ENCODE data around the gene LDLRAD4.

The LDLRAD4 gene

DNA sequence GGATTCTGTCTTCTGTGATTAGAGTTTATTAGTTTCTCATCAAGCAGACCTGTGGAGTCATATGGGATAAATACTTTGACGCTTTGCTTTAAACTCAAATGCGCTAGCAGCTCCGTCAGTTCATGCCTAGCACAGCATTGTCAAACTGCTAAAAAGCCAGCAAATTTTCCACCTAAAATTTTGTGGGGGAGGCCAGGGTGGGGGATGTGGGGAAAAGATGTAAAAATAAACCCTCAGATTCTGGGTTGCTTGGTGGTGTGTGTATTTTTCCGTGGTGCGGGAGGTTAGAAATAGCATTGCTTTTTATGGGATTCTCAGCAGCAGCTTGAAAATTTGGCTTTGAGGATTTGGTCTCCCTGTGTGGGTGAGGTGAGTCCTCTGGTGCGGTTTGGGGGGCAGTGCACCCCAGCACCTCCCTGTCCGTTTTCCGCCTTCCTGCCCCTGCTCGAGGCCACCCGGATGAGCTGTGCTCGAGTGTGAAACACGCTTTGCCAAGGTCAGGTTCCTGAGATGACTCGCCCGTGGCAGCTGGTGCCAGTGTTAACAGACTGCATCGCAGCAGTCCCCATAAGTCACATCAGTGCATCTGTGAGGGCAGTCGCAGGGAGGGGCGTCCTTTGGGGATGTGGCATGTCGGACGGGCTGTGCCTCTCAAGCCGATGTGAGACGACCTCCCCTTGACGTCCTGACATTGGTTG is 65.9 kb downstream of the LDLRAD4 start:
- no peak for DNase-seq (ENCODE audit: low read depth, low spot score)

GRCh38 chr18:13285874-13286273 is 67.3 kb downstream of the LDLRAD4 start:
- DNase-seq (ENCODE audit: low read depth, low spot score): no peak

GRCh38 chr18:13286456-13287125 is 68.0 kb downstream of the LDLRAD4 start:
- no peak for DNase-seq (ENCODE audit: low read depth, low spot score)

GRCh38 chr18:13287372-13287771 is 68.8 kb downstream of the LDLRAD4 start:
- no peak for DNase-seq (ENCODE audit: low read depth, low spot score)

GRCh38 chr18:13288509-13289133 is 70.1 kb downstream of the LDLRAD4 start:
- DNase-seq (ENCODE audit: low read depth, low spot score): no peak

GRCh38 chr18:13289481-13290205 is 71.1 kb downstream of the LDLRAD4 start:
- no peak for DNase-seq (ENCODE audit: low read depth, low spot score)

DNA sequence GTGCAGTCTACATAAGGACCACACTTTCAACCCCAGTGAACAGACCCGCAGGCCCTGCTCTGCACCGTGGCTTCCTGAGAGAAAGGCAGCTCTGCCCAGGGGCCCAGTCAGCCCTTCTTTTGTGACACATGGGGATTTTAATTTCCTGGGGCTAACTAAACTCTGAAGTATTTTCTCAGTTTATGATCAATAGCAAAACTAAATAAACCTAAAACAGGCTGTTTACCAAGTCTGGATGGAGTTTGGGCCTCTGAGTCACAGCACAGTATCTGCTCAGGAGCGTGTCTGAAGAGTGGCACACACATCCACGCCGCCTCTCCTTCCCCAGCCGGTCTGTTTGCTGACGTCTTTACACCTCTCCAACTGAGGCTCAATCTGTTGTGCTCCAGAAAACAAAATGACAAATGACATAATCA is 72.3 kb downstream of the LDLRAD4 start:
- DNase-seq (ENCODE audit: low read depth, low spot score): no peak

GRCh38 chr18:13291299-13291698 is 72.7 kb downstream of the LDLRAD4 start:
- DNase-seq (ENCODE audit: low read depth, low spot score): no peak

DNA sequence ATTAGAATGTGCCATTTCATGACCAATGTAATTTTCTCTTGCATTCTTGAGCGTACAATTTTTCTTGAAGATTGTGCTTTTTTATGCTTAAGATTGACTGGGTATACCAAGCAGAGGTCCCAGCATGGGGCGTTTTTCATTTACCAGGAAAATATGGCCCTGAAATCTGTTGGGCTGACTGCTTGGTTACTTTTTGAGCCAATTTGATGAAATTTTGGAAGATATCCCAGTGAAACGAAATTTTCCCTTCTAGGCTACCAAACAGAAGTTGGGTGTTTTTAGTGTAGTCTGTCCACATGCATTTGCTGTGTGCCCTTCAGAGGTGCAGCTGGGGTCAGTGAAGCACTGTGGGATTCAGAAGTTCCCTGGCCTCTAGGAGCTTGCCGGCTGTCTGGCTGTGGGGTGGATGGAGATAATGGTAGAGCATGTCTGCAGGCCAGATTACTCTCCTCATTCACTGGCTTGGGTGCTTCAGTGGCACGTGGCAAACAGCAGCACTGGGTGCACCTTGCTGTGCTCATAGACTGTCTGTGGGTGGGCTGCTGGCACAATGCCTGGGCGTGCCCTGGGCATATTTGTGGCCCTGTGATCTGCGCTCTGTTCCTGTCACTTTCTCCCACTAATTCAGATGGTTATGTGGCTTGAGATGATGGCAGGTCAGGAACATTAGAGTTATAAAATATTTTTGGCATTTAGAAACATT is 73.3 kb downstream of the LDLRAD4 start:
- DNase-seq (ENCODE audit: low read depth, low spot score): no peak

- no peak for DNase-seq (ENCODE audit: low read depth, low spot score)
Measured at GRCh38 chr18:13292736-13293135, 74.2 kb downstream of the LDLRAD4 start.

GRCh38 chr18:13294309-13294708 is 75.7 kb downstream of the LDLRAD4 start:
- DNase-seq (ENCODE audit: low read depth, low spot score): no peak

DNA sequence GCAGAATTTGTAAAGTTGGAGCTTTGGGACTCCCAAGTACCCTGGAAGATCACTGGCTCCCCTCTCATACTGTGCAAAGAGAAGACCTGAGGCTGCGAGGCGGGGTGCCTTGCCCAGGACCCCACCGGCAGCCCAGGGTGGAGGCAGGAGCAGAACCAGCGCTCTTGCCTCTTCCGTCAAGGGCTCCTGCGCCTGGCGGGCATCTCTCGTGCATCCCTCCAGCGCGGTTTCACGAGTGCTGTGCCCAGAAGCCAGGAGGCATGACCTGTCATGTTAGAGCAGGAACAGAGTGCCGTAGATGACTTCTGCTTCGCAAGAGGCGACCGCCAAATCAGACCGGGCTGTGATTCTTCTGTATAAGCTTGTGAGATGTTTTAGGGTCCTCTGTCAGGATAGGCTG is 77.3 kb downstream of the LDLRAD4 start:
- DNase-seq (ENCODE audit: low read depth, low spot score): no peak

- DNase-seq (ENCODE audit: low read depth, low spot score): no peak
Measured at GRCh38 chr18:13296867-13297574, 78.5 kb downstream of the LDLRAD4 start.

- no peak for DNase-seq (ENCODE audit: low read depth, low spot score)
Measured at GRCh38 chr18:13298262-13298661, 79.7 kb downstream of the LDLRAD4 start.

DNA sequence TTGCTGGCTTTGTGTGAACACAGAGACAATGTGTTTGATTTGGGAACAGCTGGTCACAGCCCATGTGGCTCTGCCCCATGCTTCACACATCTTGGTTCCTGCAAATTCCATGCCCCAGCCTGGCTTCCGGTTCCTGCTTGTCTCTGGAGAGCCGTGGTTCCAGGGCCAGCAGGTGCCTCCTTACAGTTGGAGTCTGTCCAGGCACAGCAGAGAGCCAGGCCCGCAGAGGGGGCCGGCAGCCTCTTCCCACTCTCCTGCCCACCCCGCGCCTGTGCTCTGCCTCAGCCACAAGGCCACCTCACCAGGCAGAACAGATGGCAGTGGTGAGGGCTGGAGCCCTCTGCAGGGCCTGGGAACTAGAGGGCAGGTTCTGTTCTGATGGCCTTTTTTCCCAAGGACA is 81.5 kb downstream of the LDLRAD4 start:
- no peak for DNase-seq (ENCODE audit: low read depth, low spot score)

DNA sequence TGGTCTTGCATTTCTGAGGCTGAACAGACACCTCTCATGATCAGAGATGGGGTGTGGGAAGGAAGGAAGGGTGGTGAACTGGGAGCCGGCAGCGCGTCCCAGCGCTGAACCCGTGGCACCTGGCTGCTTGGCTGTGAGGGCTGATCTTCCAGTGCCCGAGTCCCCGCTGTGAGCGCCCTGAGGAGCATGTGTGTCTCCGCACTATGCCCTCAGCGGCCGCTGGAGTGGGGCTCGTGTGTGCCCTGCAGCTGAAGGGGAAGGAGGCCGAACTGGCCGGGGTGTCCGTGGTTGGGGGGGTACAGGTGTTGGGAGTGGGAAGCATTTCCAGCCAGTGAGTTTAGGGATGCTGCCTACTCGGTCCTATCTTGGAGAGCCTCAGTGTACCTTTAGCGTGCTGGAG is 82.2 kb downstream of the LDLRAD4 start:
- no peak for DNase-seq (ENCODE audit: low read depth, low spot score)

DNA sequence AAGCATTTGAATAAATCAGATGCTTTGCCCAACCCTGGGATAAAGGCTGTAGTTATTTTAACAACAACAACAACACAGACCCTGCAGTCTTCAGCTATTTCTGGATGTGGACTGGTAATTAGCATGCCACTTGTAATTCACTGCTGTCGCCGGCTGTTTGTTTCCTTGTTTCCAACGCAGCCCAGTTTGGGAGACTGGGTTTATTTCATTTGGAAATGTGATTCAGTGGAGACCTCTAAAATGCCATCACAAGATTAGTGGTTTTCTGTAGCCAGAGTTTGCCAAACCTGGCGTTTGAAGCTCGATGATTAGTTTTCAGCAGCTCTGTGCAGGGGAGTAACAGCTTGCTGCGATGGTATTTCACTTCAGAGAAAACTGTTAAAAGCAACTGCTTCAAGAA is 83.5 kb downstream of the LDLRAD4 start:
- DNase-seq (ENCODE audit: low read depth, low spot score): no peak

- DNase-seq (ENCODE audit: low read depth, low spot score): no peak
Measured at GRCh38 chr18:13302457-13303225, 84.1 kb downstream of the LDLRAD4 start.

- DNase-seq (ENCODE audit: low read depth, low spot score): no peak
Measured at GRCh38 chr18:13303756-13304364, 85.3 kb downstream of the LDLRAD4 start.

DNA sequence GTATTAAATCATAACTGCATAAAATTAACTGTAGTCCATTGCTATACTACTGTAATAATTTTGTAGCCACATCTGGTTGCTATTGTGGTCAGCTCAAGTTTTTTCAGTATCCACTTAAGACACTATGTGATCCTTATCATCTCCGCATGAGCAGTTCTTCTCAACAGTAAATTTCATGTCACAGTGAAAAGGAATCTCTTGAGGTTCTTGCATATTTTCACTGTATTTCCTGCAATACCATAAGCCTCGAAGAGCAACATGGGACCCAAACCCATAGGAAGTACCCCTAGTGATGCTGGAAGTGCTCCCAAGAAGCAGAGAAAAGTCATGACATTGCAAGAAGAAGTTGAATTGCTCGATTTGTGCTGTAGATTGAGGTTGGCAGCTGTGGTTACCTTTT is 86.7 kb downstream of the LDLRAD4 start:
- no peak for DNase-seq (ENCODE audit: low read depth, low spot score)

Data from smooth muscle cell of the brain vasculature (primary cell).